ENCODE measurements around the gene TTC39B.

The TTC39B gene

DNA sequence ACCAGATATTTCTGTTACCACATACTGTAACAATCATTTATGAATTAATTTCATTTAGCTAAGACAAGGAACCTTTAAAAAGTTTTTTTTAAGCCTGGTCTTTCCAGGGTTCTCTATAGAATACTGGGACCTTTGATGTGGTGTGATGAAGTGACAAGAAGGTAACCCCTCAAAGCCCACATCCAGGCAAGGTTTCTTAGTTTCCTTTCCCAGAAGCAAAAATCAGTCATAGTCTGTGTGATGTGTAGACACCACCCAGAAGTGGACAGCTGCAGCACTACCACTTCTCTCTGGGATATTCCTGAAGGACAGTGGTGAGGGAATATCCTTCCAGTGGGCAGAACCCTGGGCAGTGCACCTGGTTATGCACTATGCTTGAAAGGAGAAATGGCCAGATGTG lies 115.6 kb downstream of the TTC39B start:
- H3K4me1 Mint-ChIP-seq (ENCODE audit: low read depth in 2 of 2): peaks cover 4% of the 10 kb centered on the region in 2 donors
- ATAC-seq (replicated peaks) (no peak), DNase-seq (no peak)
- no peaks in the 10 kb centered on the region for H3K9me3 Mint-ChIP-seq
- no peak overlapping the region for H3K4me3 Mint-ChIP-seq
- peak overlapping the region in 1 of 2 donors; percentile 3 for H3K27ac Mint-ChIP-seq
- peaks cover 50% of the 10 kb centered on the region for H3K36me3 Mint-ChIP-seq (ENCODE audit: insufficient read depth)
- no peaks in the 10 kb centered on the region for H3K27me3 Mint-ChIP-seq

DNA sequence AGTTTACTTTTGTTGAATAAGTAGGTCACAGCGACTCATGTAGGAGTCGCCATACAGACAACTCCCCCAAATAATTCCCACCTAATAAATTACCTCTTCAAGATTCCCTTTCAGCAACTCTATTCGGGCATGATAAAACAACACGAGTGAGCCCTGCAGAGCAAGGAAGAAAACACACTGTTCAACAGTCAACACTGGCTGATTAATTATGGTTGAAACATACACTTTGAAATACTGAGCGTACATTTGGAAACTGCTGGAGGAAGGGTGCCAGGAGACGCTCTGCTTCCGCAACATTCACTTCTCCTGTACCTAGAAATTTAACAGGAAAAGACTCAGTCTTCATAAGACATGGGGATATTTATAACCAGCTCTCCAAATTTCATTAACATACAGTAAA lies 117.5 kb downstream of the TTC39B start:
- H3K27me3 Mint-ChIP-seq: no peaks in the 10 kb centered on the region
- DNase-seq (no peak), ATAC-seq (replicated peaks) (no peak)
- no peak overlapping the region for H3K4me3 Mint-ChIP-seq
- no peak overlapping the region for H3K27ac Mint-ChIP-seq
- H3K4me1 Mint-ChIP-seq (ENCODE audit: low read depth in 2 of 2): peaks cover 0 to 4% of the 10 kb centered on the region in 2 donors
- no peaks in the 10 kb centered on the region for H3K9me3 Mint-ChIP-seq
- peaks cover 57% of the 10 kb centered on the region for H3K36me3 Mint-ChIP-seq (ENCODE audit: insufficient read depth)

GRCh38 chr9:15187589-15187988 lies 119.4 kb downstream of the TTC39B start:
- H3K4me3 Mint-ChIP-seq: no peak overlapping the region
- no peak overlapping the region for H3K27ac Mint-ChIP-seq
- DNase-seq (no peak), ATAC-seq (replicated peaks) (no peak)
- H3K9me3 Mint-ChIP-seq: no peaks in the 10 kb centered on the region
- H3K36me3 Mint-ChIP-seq (ENCODE audit: insufficient read depth): peaks cover 64% of the 10 kb centered on the region
- peaks cover 0 to 4% of the 10 kb centered on the region in 2 donors for H3K4me1 Mint-ChIP-seq (ENCODE audit: low read depth in 2 of 2)
- H3K27me3 Mint-ChIP-seq: no peaks in the 10 kb centered on the region

- no peak overlapping the region for H3K4me3 Mint-ChIP-seq
- H3K36me3 Mint-ChIP-seq (ENCODE audit: insufficient read depth): peaks cover 38% of the 10 kb centered on the region
- H3K27me3 Mint-ChIP-seq: no peaks in the 10 kb centered on the region
- ATAC-seq (replicated peaks) (no peak), DNase-seq (no peak)
- peaks cover 0 to 2% of the 10 kb centered on the region in 2 donors for H3K4me1 Mint-ChIP-seq (ENCODE audit: low read depth in 2 of 2)
- no peaks in the 10 kb centered on the region for H3K9me3 Mint-ChIP-seq
- no peak overlapping the region for H3K27ac Mint-ChIP-seq
These were observed 124.3 kb downstream of the TTC39B start for GRCh38 chr9:15182730-15183129.

DNA sequence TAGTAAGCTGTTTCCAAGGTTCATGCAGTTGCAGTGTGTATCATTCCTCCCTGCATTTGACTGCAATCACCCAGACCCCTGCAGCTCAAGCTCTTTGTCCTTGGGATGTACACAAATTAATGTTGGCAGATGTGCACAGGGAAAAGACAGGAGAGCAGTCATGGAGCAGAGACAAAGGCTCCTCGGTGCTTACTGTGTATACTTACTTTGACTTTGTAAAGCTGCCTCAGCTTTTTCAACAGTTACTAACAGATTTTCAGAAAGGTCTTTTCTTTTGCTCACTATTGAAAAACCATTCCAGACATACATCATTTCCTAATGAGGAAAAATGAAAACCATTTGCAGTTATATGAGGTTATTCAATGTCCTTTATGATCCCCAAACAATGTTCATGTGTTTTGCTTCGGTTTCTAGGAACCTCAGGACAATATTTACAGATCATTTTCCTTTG lies 124.9 kb downstream of the TTC39B start:
- peaks cover 33% of the 10 kb centered on the region for H3K36me3 Mint-ChIP-seq (ENCODE audit: insufficient read depth)

GRCh38 chr9:15180124-15180523 lies 126.9 kb downstream of the TTC39B start:
- Mint-ChIP-seq H3K36me3 (ENCODE audit: insufficient read depth) (peaks cover 26% of the 10 kb centered on the region), H3K27me3 (no peaks in the 10 kb centered on the region), H3K9me3 (no peaks in the 10 kb centered on the region), H3K4me3 (no peak overlapping the region), H3K4me1 (ENCODE audit: low read depth in 2 of 2) (peaks cover 0 to 2% of the 10 kb centered on the region in 2 donors), H3K27ac (peak overlapping the region in 1 of 2 donors; percentile 9)
- ATAC-seq (replicated peaks): no peak
- no peak for DNase-seq

More for the DNA sequence above, 124.9 kb downstream of the TTC39B start:
- no peak for ATAC-seq (replicated peaks)
- H3K27me3 Mint-ChIP-seq: no peaks in the 10 kb centered on the region
- H3K9me3 Mint-ChIP-seq: no peaks in the 10 kb centered on the region
- peaks cover 0 to 2% of the 10 kb centered on the region in 2 donors for H3K4me1 Mint-ChIP-seq (ENCODE audit: low read depth in 2 of 2)
- DNase-seq: no peak
- no peak overlapping the region for H3K27ac Mint-ChIP-seq
- H3K4me3 Mint-ChIP-seq: no peak overlapping the region

GRCh38 chr9:15178631-15179030 lies 128.4 kb downstream of the TTC39B start:
- H3K27ac Mint-ChIP-seq: no peak overlapping the region
- DNase-seq (no peak), ATAC-seq (replicated peaks) (no peak)
- H3K4me3 Mint-ChIP-seq: no peak overlapping the region
- H3K36me3 Mint-ChIP-seq (ENCODE audit: insufficient read depth): peaks cover 15% of the 10 kb centered on the region
- H3K4me1 Mint-ChIP-seq (ENCODE audit: low read depth in 2 of 2): peaks cover 0 to 2% of the 10 kb centered on the region in 2 donors
- no peaks in the 10 kb centered on the region for H3K27me3 Mint-ChIP-seq
- no peaks in the 10 kb centered on the region for H3K9me3 Mint-ChIP-seq

GRCh38 chr9:15176836-15177235 lies 130.2 kb downstream of the TTC39B start:
- ATAC-seq (replicated peaks) (no peak), DNase-seq (no peak)
- no peaks in the 10 kb centered on the region for H3K9me3 Mint-ChIP-seq
- H3K4me3 Mint-ChIP-seq: no peak overlapping the region
- peaks cover 9% of the 10 kb centered on the region for H3K36me3 Mint-ChIP-seq (ENCODE audit: insufficient read depth)
- H3K27ac Mint-ChIP-seq: no peak overlapping the region
- peaks cover 0 to 2% of the 10 kb centered on the region in 2 donors for H3K4me1 Mint-ChIP-seq (ENCODE audit: low read depth in 2 of 2)
- no peaks in the 10 kb centered on the region for H3K27me3 Mint-ChIP-seq

DNA sequence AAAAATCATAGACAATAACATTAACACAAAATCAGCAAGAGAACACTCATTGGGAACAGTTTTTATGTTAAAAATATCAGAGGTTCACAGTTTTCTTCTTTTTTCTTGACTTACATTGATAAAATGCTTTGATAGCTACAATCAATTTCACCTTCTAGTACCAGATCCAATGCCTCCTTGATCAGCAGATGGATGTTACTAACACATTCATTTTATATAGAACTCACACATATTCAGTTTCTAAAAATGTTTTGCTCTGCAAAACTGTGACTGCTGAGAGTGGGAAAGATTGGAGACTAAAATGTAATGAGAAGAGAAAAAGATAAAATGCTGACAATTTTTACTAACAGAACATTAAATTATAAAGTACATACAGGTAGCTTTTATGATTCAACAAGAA lies 143.1 kb downstream of the TTC39B start:
- no peaks in the 10 kb centered on the region for H3K4me1 Mint-ChIP-seq (ENCODE audit: low read depth in 2 of 2)
- H3K27me3 Mint-ChIP-seq: no peaks in the 10 kb centered on the region
- no peak for ATAC-seq (replicated peaks)
- peaks cover 7% of the 10 kb centered on the region for H3K36me3 Mint-ChIP-seq (ENCODE audit: insufficient read depth)
- no peak for DNase-seq
- no peak overlapping the region for H3K27ac Mint-ChIP-seq
- no peaks in the 10 kb centered on the region for H3K9me3 Mint-ChIP-seq
- H3K4me3 Mint-ChIP-seq: no peak overlapping the region

DNA sequence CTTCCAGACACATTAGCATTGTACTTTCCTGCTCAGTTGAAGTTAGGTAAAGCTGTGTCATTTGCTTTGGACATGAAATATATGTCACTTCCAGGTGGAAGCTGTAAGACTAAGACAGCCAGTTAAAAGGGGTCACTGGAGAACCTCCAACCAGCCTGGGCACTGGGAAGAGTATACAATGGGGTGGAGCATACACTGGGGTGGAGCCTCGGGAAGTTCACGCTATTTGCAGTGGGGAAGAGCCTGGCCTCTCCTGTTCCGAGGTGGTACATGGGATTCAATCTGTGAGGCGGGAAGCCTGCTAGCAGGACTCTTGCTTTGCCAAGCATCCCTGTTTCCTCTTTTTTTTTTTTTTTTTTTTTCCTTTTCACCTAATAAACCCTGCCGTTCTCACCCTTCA lies 145.3 kb downstream of the TTC39B start:
- no peaks in the 10 kb centered on the region for H3K36me3 Mint-ChIP-seq (ENCODE audit: insufficient read depth)
- ATAC-seq (replicated peaks) (no peak), DNase-seq (no peak)
- H3K9me3 Mint-ChIP-seq: no peaks in the 10 kb centered on the region
- no peak overlapping the region for H3K4me3 Mint-ChIP-seq
- no peaks in the 10 kb centered on the region for H3K4me1 Mint-ChIP-seq (ENCODE audit: low read depth in 2 of 2)
- H3K27me3 Mint-ChIP-seq: peaks cover 2 to 3% of the 10 kb centered on the region in 2 donors
- peak overlapping the region in 1 of 2 donors; percentile 41 for H3K27ac Mint-ChIP-seq

GRCh38 chr9:15160673-15161072 lies 146.3 kb downstream of the TTC39B start:
- peak overlapping the region in 1 of 2 donors; percentile 41 for H3K27ac Mint-ChIP-seq
- DNase-seq (no peak), ATAC-seq (replicated peaks) (no peak)
- H3K4me1 Mint-ChIP-seq (ENCODE audit: low read depth in 2 of 2): no peaks in the 10 kb centered on the region
- H3K4me3 Mint-ChIP-seq: no peak overlapping the region
- peaks cover 7 to 10% of the 10 kb centered on the region in 2 donors for H3K27me3 Mint-ChIP-seq
- no peaks in the 10 kb centered on the region for H3K9me3 Mint-ChIP-seq
- H3K36me3 Mint-ChIP-seq (ENCODE audit: insufficient read depth): no peaks in the 10 kb centered on the region

DNA sequence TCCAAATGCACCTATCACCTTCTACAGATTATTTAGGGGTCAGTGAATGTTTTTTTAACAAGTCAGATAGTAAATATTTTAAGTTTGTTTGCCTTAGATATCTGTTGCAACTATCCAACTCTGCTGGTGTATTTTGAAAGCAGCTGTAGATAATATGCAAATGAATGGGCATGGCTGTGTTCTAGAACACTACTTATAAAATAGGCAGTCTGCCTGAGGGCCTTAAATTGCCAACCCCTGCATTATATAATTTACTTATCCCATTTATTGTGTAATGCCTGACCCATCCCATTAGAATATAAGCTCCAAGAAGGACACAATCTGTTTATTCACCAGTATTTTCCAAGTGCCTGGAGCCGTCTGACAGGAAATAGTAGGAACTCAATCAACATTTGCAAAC lies 149.0 kb downstream of the TTC39B start:
- H3K4me1 Mint-ChIP-seq (ENCODE audit: low read depth in 2 of 2): no peaks in the 10 kb centered on the region
- DNase-seq (no peak), ATAC-seq (replicated peaks) (no peak)
- no peak overlapping the region for H3K4me3 Mint-ChIP-seq
- H3K27me3 Mint-ChIP-seq: peaks cover 23 to 29% of the 10 kb centered on the region in 2 donors
- no peaks in the 10 kb centered on the region for H3K9me3 Mint-ChIP-seq
- H3K27ac Mint-ChIP-seq: no peak overlapping the region
- no peaks in the 10 kb centered on the region for H3K36me3 Mint-ChIP-seq (ENCODE audit: insufficient read depth)

GRCh38 chr9:15157381-15157780 lies 149.6 kb downstream of the TTC39B start:
- Mint-ChIP-seq H3K9me3 (no peaks in the 10 kb centered on the region), H3K27me3 (peaks cover 23 to 30% of the 10 kb centered on the region in 2 donors), H3K4me3 (no peak overlapping the region), H3K4me1 (ENCODE audit: low read depth in 2 of 2) (no peaks in the 10 kb centered on the region), H3K27ac (no peak overlapping the region), H3K36me3 (ENCODE audit: insufficient read depth) (no peaks in the 10 kb centered on the region)
- ATAC-seq (replicated peaks) (no peak), DNase-seq (no peak)

- no peaks in the 10 kb centered on the region for H3K4me1 Mint-ChIP-seq (ENCODE audit: low read depth in 2 of 2)
- DNase-seq (no peak), ATAC-seq (replicated peaks) (no peak)
- H3K9me3 Mint-ChIP-seq: no peaks in the 10 kb centered on the region
- no peak overlapping the region for H3K4me3 Mint-ChIP-seq
- H3K36me3 Mint-ChIP-seq (ENCODE audit: insufficient read depth): no peaks in the 10 kb centered on the region
- no peak overlapping the region for H3K27ac Mint-ChIP-seq
- H3K27me3 Mint-ChIP-seq: peaks cover 34 to 42% of the 10 kb centered on the region in 2 donors
These were observed 150.8 kb downstream of the TTC39B start for GRCh38 chr9:15156241-15156640.

DNA sequence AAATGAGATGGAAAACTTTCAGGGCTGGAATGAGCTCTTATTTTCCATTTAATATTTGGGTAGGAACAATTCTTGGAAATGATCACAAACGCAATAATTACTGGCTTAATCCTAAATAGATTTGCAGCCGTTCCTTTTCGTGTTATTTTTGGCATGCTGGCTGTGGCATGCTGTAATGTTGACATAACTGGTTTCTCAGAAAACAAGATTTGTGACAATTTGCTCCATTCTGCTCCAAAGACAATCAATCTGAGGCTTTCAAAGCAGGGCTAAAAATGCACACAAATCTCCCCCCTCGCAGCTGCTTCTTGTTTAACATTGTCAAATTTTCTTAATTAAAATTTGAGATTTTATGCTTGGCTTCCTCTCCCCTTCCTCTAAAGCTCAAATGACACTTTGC lies 151.2 kb downstream of the TTC39B start:
- ATAC-seq (replicated peaks): no peak
- no peaks in the 10 kb centered on the region for H3K9me3 Mint-ChIP-seq
- H3K36me3 Mint-ChIP-seq (ENCODE audit: insufficient read depth): no peaks in the 10 kb centered on the region
- no peak for DNase-seq
- H3K27ac Mint-ChIP-seq: no peak overlapping the region
- H3K4me1 Mint-ChIP-seq (ENCODE audit: low read depth in 2 of 2): no peaks in the 10 kb centered on the region
- H3K27me3 Mint-ChIP-seq: peaks cover 38 to 46% of the 10 kb centered on the region in 2 donors
- no peak overlapping the region for H3K4me3 Mint-ChIP-seq

Data from effector memory CD8-positive, alpha-beta T cell (primary cell).